ENCODE measurements around the gene ITGB3BP.
A peak's percentile ranks its signal among the peaks of the same experiment; 100 is the strongest.

Gene ITGB3BP

GRCh38 chr1:63418101-63418500 is 104.9 kb downstream of the ITGB3BP start:
- DNase-seq (ENCODE audit: low read depth): no peak

GRCh38 chr1:63414691-63415365 is 108.2 kb downstream of the ITGB3BP start:
- DNase-seq (ENCODE audit: low read depth): no peak

- DNase-seq (ENCODE audit: low read depth): no peak
Observed at GRCh38 chr1:63413394-63413793, 109.6 kb downstream of the ITGB3BP start.

GRCh38 chr1:63411066-63411465 is 112.0 kb downstream of the ITGB3BP start:
- no peak for DNase-seq (ENCODE audit: low read depth)

GRCh38 chr1:63408331-63408730 is 114.7 kb downstream of the ITGB3BP start:
- peak; percentile 66 for DNase-seq (ENCODE audit: low read depth)

GRCh38 chr1:63407002-63407401 is 116.0 kb downstream of the ITGB3BP start:
- peak; percentile 57 for DNase-seq (ENCODE audit: low read depth)

GRCh38 chr1:63405987-63406386 is 117.0 kb downstream of the ITGB3BP start:
- no peak for DNase-seq (ENCODE audit: low read depth)

GRCh38 chr1:63405021-63405420 is 118.0 kb downstream of the ITGB3BP start:
- DNase-seq (ENCODE audit: low read depth): no peak

GRCh38 chr1:63403386-63403785 is 119.6 kb downstream of the ITGB3BP start:
- no peak for DNase-seq (ENCODE audit: low read depth)

- DNase-seq (ENCODE audit: low read depth): no peak
Observed at GRCh38 chr1:63401945-63402344, 121.1 kb downstream of the ITGB3BP start.

Measured in iris pigment epithelial cell (primary cell).